HL-60 (cell line): ENCODE data around the gene ADCYAP1R1.

Source experiments
- GABPA ChIP-seq: IDR thresholded peaks from 2 replicates; pipeline ENCODE4 v1.6.1; 2012; ENCODE audit warnings: low read depth
- POLR2AphosphoS5 ChIP-seq: IDR thresholded peaks from 2 replicates; pipeline ENCODE4 v1.6.1; 2012; ENCODE audit warnings: low read depth
- TF ChIP-seq, protein P1 (sequence below): IDR thresholded peaks from one replicate; pipeline ENCODE4 v1.5.1; 2011; ENCODE audit warnings: low read length, control low read depth, inconsistent platforms; ENCODE audit not compliant: insufficient read depth
- TF ChIP-seq, protein P2 (sequence below): IDR thresholded peaks from 2 replicates; pipeline ENCODE4 v1.6.1; 2012; ENCODE audit warnings: low read depth; ENCODE audit not compliant: insufficient replicate concordance

DNA sequence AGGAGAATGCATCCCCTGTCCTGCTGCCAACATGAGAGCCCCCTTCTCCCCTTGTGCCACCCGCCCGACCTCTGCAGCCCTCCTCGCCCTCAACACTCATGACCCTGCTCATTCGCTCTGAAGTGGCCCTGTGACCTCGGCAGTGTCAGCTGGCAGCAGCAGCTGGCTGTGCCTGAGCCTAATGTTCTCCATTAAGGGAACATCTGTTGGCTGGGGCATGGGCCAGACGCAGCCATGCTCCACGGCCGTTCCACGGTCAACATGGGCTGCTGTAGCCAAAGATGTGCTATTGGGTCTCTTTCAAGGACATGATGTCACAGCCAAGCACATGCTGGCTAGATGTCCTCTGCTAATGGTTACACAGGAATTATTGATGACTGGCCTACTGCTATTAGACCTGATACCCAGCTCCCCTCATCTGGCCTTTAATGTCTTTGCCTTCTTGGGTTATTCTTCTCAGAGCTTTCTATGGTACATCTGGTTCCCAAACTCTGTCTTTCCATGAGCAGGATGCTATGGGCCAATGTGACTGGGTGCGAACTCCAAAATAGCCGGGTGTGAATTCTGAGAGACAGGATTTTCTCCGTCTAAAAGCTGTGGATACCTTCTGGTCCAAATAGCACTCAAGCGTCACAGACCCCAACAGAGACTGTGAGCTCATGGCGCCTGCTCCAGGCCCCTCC, 22.4 kb downstream of the ADCYAP1R1 start:
- TF ChIP-seq, protein P1, sequence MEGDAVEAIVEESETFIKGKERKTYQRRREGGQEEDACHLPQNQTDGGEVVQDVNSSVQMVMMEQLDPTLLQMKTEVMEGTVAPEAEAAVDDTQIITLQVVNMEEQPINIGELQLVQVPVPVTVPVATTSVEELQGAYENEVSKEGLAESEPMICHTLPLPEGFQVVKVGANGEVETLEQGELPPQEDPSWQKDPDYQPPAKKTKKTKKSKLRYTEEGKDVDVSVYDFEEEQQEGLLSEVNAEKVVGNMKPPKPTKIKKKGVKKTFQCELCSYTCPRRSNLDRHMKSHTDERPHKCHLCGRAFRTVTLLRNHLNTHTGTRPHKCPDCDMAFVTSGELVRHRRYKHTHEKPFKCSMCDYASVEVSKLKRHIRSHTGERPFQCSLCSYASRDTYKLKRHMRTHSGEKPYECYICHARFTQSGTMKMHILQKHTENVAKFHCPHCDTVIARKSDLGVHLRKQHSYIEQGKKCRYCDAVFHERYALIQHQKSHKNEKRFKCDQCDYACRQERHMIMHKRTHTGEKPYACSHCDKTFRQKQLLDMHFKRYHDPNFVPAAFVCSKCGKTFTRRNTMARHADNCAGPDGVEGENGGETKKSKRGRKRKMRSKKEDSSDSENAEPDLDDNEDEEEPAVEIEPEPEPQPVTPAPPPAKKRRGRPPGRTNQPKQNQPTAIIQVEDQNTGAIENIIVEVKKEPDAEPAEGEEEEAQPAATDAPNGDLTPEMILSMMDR: no peak
- TF ChIP-seq GABPA (no peak), POLR2AphosphoS5 (no peak)
- TF ChIP-seq, protein P2, sequence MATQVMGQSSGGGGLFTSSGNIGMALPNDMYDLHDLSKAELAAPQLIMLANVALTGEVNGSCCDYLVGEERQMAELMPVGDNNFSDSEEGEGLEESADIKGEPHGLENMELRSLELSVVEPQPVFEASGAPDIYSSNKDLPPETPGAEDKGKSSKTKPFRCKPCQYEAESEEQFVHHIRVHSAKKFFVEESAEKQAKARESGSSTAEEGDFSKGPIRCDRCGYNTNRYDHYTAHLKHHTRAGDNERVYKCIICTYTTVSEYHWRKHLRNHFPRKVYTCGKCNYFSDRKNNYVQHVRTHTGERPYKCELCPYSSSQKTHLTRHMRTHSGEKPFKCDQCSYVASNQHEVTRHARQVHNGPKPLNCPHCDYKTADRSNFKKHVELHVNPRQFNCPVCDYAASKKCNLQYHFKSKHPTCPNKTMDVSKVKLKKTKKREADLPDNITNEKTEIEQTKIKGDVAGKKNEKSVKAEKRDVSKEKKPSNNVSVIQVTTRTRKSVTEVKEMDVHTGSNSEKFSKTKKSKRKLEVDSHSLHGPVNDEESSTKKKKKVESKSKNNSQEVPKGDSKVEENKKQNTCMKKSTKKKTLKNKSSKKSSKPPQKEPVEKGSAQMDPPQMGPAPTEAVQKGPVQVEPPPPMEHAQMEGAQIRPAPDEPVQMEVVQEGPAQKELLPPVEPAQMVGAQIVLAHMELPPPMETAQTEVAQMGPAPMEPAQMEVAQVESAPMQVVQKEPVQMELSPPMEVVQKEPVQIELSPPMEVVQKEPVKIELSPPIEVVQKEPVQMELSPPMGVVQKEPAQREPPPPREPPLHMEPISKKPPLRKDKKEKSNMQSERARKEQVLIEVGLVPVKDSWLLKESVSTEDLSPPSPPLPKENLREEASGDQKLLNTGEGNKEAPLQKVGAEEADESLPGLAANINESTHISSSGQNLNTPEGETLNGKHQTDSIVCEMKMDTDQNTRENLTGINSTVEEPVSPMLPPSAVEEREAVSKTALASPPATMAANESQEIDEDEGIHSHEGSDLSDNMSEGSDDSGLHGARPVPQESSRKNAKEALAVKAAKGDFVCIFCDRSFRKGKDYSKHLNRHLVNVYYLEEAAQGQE: no peak
